Endodermal cell (in vitro differentiated cells): ENCODE data around the gene MAML1. TPM values are rescaled to one million over a fixed set of nuclear protein-coding genes. Genes with fewer than 3 reads are reported as not detected.

ENCODE experiments used
- DNase-seq: peaks from one replicate; pipeline ENCODE4 v3.0.0-alpha.2; 2017
- H3K27ac ChIP-seq: 2 replicates; pipeline ENCODE4 v1.5.1; 2013; ENCODE audit warnings: mild to moderate bottlenecking, low read depth, low read length, moderate library complexity
- H3K27me3 ChIP-seq: 2 replicates; pipeline ENCODE4 v1.6.1; 2013; ENCODE audit warnings: mild to moderate bottlenecking, low read length, moderate library complexity; ENCODE audit not compliant: insufficient read depth, control insufficient read depth, poor library complexity, severe bottlenecking
- H3K36me3 ChIP-seq: 2 replicates; pipeline ENCODE4 v1.7.0; 2013; ENCODE audit warnings: mild to moderate bottlenecking, low read length, moderate library complexity; ENCODE audit not compliant: control insufficient read depth, insufficient read depth
- H3K4me1 ChIP-seq: one replicate; pipeline ENCODE4 v1.7.0; 2013; ENCODE audit warnings: low read length; ENCODE audit not compliant: control insufficient read depth, insufficient read depth
- H3K4me3 ChIP-seq: 2 replicates; pipeline ENCODE4 v1.5.1; 2013; ENCODE audit warnings: mild to moderate bottlenecking, low read length, moderate library complexity
- H3K9ac ChIP-seq: 2 replicates; pipeline ENCODE4 v1.6.1; 2013; ENCODE audit warnings: mild to moderate bottlenecking, low read length, moderate library complexity; ENCODE audit not compliant: poor library complexity, severe bottlenecking; ENCODE audit errors: extremely low read depth
- H3K9me3 ChIP-seq: 2 replicates; pipeline ENCODE4 v1.6.1; 2013; ENCODE audit warnings: mild to moderate bottlenecking, low read length, moderate library complexity; ENCODE audit not compliant: control insufficient read depth
- H3K27ac Mint-ChIP-seq: 2 replicates; pipeline ENCODE4 v1.8.0; 2020; ENCODE audit warnings: mixed read lengths
- H3K27me3 Mint-ChIP-seq: 2 replicates; pipeline ENCODE4 v1.8.0; 2021; ENCODE audit warnings: mild to moderate bottlenecking, mixed read lengths; ENCODE audit not compliant: insufficient read depth
- H3K36me3 Mint-ChIP-seq: 2 replicates; pipeline ENCODE4 v1.8.0; 2020; ENCODE audit warnings: low read depth, mixed read lengths
- H3K4me1 Mint-ChIP-seq: 2 replicates; pipeline ENCODE4 v1.8.0; 2020; ENCODE audit warnings: mixed read lengths
- H3K4me3 Mint-ChIP-seq: 2 replicates; pipeline ENCODE4 v1.8.0; 2020; ENCODE audit warnings: mild to moderate bottlenecking, moderate library complexity, mixed read lengths
- H3K9me3 Mint-ChIP-seq: 2 replicates; pipeline ENCODE4 v1.8.0; 2020; ENCODE audit warnings: mild to moderate bottlenecking, mixed read lengths
- WGBS, 2 experiments: methylation state at CpG; one replicate each; pipeline versions ENCODE4 v1.1.5 to v1.1.7; 2013; ENCODE audit warnings: missing lambda C conversion rate in 2 of 2, mixed read lengths in 1 of 2; ENCODE audit not compliant: insufficient coverage in 1 of 2, insufficient read length in 1 of 2; 5-methylcytosine and 5-hydroxymethylcytosine counted together
- total RNA-seq, 2 donors: library from RNA; stranded (reverse); fragmentation: NEBNext Ultra II Directional in 1 of 2; extraction: Animal tissue kit (Norgen Biotek cat#: 25700) in 1 of 2; gene quantifications; 2 replicates in 1 of 2; 3 replicates in 1 of 2; pipeline ENCODE4 v1.2.1, GENCODE V29; 2021
- TF ChIP-seq, protein P1 (sequence below): fragments of 200-600 bp; sonication (generic); conservative IDR thresholded peaks from 2 replicates; pipeline ENCODE4 v1.5.0; 2021; ENCODE audit warnings: antibody characterized with exemption, mild to moderate bottlenecking

Gene MAML1
- total RNA-seq, 2 donors from 2014 or later = 38.9 to 41.4 TPM

DNA sequence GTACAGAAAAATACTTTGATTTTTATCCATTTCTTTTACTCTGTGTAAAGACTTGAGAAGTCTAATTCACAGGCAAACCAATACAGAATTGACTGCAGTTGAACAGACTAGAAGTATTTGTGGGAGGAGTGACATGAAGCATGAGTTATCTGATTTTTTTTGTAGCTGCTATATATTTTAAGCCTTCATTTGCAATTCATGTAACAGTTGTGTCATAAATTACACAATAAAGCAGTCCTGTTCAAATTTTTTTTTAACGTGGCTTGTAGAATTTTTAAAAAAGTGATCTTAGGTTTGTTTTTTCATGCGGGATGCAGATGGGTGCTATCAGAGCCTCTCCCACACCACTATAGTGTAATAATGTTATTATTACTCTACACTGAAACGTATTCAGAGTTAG lies 2.9 kb upstream of the MAML1 start:
- Histone ChIP-seq H3K36me3 (peaks cover 74% of the 10 kb centered on the region), H3K4me3 (no peak overlapping the region), H3K27me3 (no peaks in the 10 kb centered on the region), H3K4me1 (no peaks in the 10 kb centered on the region), H3K27ac (no peak overlapping the region), H3K9ac (no peak overlapping the region), H3K9me3 (no peaks in the 10 kb centered on the region)
- H3K4me3 Mint-ChIP-seq = no peak overlapping the region
- peaks cover 56% of the 10 kb centered on the region for H3K36me3 Mint-ChIP-seq
- H3K9me3 Mint-ChIP-seq = no peaks in the 10 kb centered on the region
- 100% methylated on average over 1 of the region's 3 CpGs; no CpG with 5 or more reads in 1 of the 2 experiments for WGBS, 2 experiments
- H3K27ac Mint-ChIP-seq = no peak overlapping the region
- H3K27me3 Mint-ChIP-seq = no peaks in the 10 kb centered on the region
- H3K4me1 Mint-ChIP-seq = peaks cover 6% of the 10 kb centered on the region
- DNase-seq = no peak
- TF ChIP-seq, protein P1, sequence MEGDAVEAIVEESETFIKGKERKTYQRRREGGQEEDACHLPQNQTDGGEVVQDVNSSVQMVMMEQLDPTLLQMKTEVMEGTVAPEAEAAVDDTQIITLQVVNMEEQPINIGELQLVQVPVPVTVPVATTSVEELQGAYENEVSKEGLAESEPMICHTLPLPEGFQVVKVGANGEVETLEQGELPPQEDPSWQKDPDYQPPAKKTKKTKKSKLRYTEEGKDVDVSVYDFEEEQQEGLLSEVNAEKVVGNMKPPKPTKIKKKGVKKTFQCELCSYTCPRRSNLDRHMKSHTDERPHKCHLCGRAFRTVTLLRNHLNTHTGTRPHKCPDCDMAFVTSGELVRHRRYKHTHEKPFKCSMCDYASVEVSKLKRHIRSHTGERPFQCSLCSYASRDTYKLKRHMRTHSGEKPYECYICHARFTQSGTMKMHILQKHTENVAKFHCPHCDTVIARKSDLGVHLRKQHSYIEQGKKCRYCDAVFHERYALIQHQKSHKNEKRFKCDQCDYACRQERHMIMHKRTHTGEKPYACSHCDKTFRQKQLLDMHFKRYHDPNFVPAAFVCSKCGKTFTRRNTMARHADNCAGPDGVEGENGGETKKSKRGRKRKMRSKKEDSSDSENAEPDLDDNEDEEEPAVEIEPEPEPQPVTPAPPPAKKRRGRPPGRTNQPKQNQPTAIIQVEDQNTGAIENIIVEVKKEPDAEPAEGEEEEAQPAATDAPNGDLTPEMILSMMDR = no peak

DNA sequence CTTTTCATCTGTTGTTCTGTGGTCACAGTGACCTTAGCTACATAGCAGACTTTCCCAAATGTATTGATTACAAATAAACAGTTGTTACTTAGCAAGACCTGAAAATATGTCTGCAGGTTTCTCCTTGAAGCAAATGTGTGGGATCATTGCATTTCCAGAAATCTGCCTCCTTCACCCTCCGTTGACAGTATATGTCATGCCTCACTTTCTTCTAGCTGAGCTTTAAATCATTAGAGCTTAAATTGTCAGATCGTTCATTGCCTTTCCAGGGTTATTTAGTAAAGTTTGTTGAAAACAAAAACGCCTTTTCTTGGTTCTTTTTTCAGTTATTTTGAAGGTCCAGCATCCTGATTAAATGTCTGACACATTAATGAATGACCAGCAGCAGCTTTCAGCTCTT lies 2.3 kb upstream of the MAML1 start:
- Mint-ChIP-seq H3K9me3 (no peaks in the 10 kb centered on the region), H3K27ac (no peak overlapping the region), H3K4me3 (no peak overlapping the region), H3K27me3 (no peaks in the 10 kb centered on the region), H3K4me1 (peaks cover 7% of the 10 kb centered on the region), H3K36me3 (peaks cover 52% of the 10 kb centered on the region)
- Histone ChIP-seq H3K4me3 (no peak overlapping the region), H3K9ac (no peak overlapping the region), H3K9me3 (no peaks in the 10 kb centered on the region), H3K27ac (no peak overlapping the region), H3K4me1 (no peaks in the 10 kb centered on the region), H3K36me3 (peaks cover 69% of the 10 kb centered on the region), H3K27me3 (no peaks in the 10 kb centered on the region)
- TF ChIP-seq, protein P1 = no peak
- 87 to 90% methylated on average over 3 of the region's 3 CpGs for WGBS, 2 experiments
- DNase-seq = no peak

DNA sequence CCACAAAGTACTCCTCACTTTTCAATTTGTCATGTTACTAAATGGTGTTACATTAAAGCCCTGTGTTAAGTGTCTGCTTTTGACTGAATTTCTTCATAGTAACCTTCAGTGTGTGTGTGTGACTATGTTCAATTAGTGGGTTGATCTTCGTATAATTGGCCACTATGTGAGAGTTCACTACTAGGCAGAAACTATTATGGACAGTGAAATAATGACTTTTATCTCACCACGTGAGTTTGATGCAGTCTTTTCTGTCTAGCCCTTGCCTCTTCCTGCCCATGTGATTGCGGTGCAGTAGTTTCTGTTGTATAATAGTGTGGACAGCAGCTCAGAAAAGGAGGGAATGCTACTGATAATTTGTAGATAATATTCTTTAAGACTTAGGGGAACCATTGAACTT lies 1.8 kb upstream of the MAML1 start:
- no peak overlapping the region for H3K9ac ChIP-seq

More for the DNA sequence above, 1.8 kb upstream of the MAML1 start:
- peak overlapping the region; percentile 76 for H3K27ac Mint-ChIP-seq
- H3K27me3 Mint-ChIP-seq = no peaks in the 10 kb centered on the region
- no peaks in the 10 kb centered on the region for H3K9me3 Mint-ChIP-seq
- Histone ChIP-seq H3K4me1 (no peaks in the 10 kb centered on the region), H3K9me3 (no peaks in the 10 kb centered on the region), H3K27me3 (no peaks in the 10 kb centered on the region), H3K27ac (no peak overlapping the region), H3K4me3 (no peak overlapping the region), H3K36me3 (peaks cover 68% of the 10 kb centered on the region)
- 90 to 92% methylated on average over 2 to 3 of the region's 3 CpGs for WGBS, 2 experiments
- TF ChIP-seq, protein P1 = no peak
- H3K36me3 Mint-ChIP-seq = peaks cover 49% of the 10 kb centered on the region
- H3K4me1 Mint-ChIP-seq = peaks cover 7% of the 10 kb centered on the region
- no peak overlapping the region for H3K4me3 Mint-ChIP-seq
- no peak for DNase-seq
